Fibroblast of lung (primary cell): ENCODE measurements around the gene ID3.

Experiments
- EZH2 ChIP-seq: IDR thresholded peaks from 2 replicates; pipeline ENCODE4 v1.5.1; 2012; ENCODE audit warnings: low read length, control low read depth, mild to moderate bottlenecking; ENCODE audit errors: missing control alignments
- TF ChIP-seq, protein P1 (sequence below), 2 donors: IDR thresholded peaks in 1 of 2; conservative IDR thresholded peaks in 1 of 2; 1 replicate in 1 of 2; 2 replicates in 1 of 2; pipeline ENCODE4 v1.5.1; 2011 to 2012; ENCODE audit warnings: low read length in 2 of 2, control low read depth in 1 of 2, inconsistent platforms in 1 of 2, low read depth in 1 of 2, mild to moderate bottlenecking in 1 of 2

DNA sequence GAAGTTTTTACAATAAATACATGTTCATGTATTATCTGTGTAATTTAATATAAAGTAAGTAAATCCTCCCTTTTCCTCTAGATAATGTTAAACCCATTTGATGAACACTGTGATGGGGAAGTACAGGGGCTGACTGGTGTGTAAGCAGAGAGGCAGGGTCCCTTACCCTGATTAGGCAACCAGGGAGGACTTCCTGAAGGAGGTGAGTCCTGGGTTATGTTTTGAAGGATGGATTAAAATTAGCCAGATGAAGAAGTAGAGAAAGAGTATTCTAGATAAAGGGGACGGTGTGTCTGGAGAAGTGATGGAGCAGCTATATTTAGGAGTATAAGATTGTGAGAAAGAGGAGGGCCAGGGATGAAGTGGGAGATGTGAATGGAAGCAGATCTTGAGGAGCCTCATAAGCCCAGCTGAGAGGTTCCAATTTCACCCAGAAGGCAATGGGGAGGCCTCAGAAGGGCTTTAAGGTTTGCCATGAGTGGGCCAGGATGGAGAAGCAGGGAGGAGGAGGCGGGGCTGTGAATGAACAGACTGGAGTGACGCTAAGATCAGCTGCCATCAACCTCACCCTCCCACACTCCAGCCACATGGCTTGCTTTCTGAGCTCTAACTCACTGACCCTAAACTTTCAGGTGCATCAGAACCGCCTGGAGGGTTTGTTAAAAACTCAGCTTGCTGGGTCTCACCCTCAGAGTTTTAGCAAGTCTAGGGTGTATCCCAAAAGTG lies 30.9 kb upstream of the ID3 start:
- TF ChIP-seq, protein P1, sequence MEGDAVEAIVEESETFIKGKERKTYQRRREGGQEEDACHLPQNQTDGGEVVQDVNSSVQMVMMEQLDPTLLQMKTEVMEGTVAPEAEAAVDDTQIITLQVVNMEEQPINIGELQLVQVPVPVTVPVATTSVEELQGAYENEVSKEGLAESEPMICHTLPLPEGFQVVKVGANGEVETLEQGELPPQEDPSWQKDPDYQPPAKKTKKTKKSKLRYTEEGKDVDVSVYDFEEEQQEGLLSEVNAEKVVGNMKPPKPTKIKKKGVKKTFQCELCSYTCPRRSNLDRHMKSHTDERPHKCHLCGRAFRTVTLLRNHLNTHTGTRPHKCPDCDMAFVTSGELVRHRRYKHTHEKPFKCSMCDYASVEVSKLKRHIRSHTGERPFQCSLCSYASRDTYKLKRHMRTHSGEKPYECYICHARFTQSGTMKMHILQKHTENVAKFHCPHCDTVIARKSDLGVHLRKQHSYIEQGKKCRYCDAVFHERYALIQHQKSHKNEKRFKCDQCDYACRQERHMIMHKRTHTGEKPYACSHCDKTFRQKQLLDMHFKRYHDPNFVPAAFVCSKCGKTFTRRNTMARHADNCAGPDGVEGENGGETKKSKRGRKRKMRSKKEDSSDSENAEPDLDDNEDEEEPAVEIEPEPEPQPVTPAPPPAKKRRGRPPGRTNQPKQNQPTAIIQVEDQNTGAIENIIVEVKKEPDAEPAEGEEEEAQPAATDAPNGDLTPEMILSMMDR (conservative IDR thresholded peaks at IDR 0.05 in 1 of 2, IDR thresholded peaks at IDR 0.05 in 1 of 2; ENCODE audit: low read depth in 1 of 2, low read length in 2 of 2), result no peak
- TF ChIP-seq EZH2, result no peak
